Measurements from ENCODE around the gene MT1G. TPM values are rescaled to one million over a fixed set of nuclear protein-coding genes. Genes with fewer than 3 reads are reported as not detected.

Gene MT1G
- polyA plus RNA-seq, 1 donor from 2014 or later: not detected

DNA sequence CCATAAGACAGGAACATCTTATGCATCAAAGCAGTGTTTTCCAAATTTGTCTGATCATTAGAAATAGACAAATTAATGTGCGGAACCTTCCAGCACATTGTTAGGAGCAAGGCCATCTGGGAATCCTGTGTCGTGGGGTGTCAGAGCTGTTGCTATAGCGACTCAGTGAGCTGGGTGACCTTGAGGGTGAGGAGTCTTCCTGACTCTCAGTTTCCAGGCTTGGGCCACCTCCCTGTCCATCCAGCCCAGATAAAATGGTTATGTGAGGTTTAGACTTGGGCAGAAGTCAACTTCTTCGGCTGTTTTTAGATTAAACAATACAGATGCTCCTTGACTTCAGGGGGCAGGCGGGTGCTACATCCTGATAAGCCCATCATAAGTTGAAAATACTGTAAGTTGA, 35.0 kb upstream of the MT1G start:
- H3F3A ChIP-seq (ENCODE audit: insufficient read depth, low read length, poor library complexity, severe bottlenecking): no peaks in the 10 kb centered on the region
- no peaks in the 10 kb centered on the region for H3K9me3 ChIP-seq (ENCODE audit: low read length)
- no peak overlapping the region for H2AFZ ChIP-seq (ENCODE audit: low read depth, low read length)
- H3K27me3 ChIP-seq (ENCODE audit: insufficient read depth, low read depth, low read length): no peaks in the 10 kb centered on the region
- H3K4me2 ChIP-seq (ENCODE audit: low read length): no peak overlapping the region
- H4K20me1 ChIP-seq (ENCODE audit: insufficient read depth): no peaks in the 10 kb centered on the region
- no peaks in the 10 kb centered on the region for H3K79me2 ChIP-seq (replicated peaks; ENCODE audit: insufficient read depth, low read length)
- H3K9me2 ChIP-seq (ENCODE audit: insufficient read depth, low read length): no peaks in the 10 kb centered on the region
- no peak overlapping the region for H3K27ac ChIP-seq (ENCODE audit: low read length)
- H3K9ac ChIP-seq (ENCODE audit: low read length): no peak overlapping the region
- no peak for TF ChIP-seq TAF1 (IDR thresholded peaks at IDR 0.05; ENCODE audit: low read depth)
- no peak for TF ChIP-seq RAD21 (conservative IDR thresholded peaks at IDR 0.05)
- no peak for TF ChIP-seq POLR2AphosphoS5 (IDR thresholded peaks at IDR 0.05)
- TF ChIP-seq EZH2 (IDR thresholded peaks at IDR 0.05; ENCODE audit: borderline replicate concordance, insufficient read depth, low read length, poor library complexity, severe bottlenecking): no peak
- no peak for TF ChIP-seq SMC3 (conservative IDR thresholded peaks at IDR 0.05; ENCODE audit: poor library complexity)
- TF ChIP-seq, protein P1, sequence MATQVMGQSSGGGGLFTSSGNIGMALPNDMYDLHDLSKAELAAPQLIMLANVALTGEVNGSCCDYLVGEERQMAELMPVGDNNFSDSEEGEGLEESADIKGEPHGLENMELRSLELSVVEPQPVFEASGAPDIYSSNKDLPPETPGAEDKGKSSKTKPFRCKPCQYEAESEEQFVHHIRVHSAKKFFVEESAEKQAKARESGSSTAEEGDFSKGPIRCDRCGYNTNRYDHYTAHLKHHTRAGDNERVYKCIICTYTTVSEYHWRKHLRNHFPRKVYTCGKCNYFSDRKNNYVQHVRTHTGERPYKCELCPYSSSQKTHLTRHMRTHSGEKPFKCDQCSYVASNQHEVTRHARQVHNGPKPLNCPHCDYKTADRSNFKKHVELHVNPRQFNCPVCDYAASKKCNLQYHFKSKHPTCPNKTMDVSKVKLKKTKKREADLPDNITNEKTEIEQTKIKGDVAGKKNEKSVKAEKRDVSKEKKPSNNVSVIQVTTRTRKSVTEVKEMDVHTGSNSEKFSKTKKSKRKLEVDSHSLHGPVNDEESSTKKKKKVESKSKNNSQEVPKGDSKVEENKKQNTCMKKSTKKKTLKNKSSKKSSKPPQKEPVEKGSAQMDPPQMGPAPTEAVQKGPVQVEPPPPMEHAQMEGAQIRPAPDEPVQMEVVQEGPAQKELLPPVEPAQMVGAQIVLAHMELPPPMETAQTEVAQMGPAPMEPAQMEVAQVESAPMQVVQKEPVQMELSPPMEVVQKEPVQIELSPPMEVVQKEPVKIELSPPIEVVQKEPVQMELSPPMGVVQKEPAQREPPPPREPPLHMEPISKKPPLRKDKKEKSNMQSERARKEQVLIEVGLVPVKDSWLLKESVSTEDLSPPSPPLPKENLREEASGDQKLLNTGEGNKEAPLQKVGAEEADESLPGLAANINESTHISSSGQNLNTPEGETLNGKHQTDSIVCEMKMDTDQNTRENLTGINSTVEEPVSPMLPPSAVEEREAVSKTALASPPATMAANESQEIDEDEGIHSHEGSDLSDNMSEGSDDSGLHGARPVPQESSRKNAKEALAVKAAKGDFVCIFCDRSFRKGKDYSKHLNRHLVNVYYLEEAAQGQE (IDR thresholded peaks at IDR 0.05; ENCODE audit: borderline replicate concordance): no peak
- TF ChIP-seq EP300 (conservative IDR thresholded peaks at IDR 0.05; ENCODE audit: poor library complexity, severe bottlenecking): no peak
- TF ChIP-seq MXI1 (conservative IDR thresholded peaks at IDR 0.05; ENCODE audit: poor library complexity, severe bottlenecking): no peak
- no peaks in the 10 kb centered on the region for H3K36me3 ChIP-seq (ENCODE audit: insufficient read depth, low read length)
- no peak overlapping the region for H3K4me3 ChIP-seq (ENCODE audit: low read length)

DNA sequence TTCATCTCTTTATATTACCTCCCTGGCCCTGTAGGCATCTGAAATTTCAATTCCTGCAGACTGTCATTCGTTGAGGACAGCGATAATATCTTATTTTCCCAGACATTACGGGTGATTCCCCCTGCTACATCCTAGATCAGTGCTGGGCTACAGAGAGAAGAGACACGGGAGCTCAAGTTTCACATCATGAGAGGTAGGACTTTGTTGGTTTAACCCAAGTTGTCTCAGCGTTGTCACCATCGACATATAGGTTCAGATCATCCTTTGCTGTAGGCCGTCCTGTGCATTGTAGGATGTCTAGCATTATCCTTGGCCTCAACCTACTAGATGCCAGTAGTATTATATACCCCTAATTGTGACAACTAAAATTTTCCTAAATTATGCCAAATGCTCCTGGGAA, 33.7 kb upstream of the MT1G start:
- TF ChIP-seq POLR2AphosphoS5 (IDR thresholded peaks at IDR 0.05): no peak
- TF ChIP-seq, protein P1 (IDR thresholded peaks at IDR 0.05; ENCODE audit: borderline replicate concordance): no peak
- TF ChIP-seq EZH2 (IDR thresholded peaks at IDR 0.05; ENCODE audit: borderline replicate concordance, insufficient read depth, low read length, poor library complexity, severe bottlenecking): no peak
- TF ChIP-seq, protein P2, sequence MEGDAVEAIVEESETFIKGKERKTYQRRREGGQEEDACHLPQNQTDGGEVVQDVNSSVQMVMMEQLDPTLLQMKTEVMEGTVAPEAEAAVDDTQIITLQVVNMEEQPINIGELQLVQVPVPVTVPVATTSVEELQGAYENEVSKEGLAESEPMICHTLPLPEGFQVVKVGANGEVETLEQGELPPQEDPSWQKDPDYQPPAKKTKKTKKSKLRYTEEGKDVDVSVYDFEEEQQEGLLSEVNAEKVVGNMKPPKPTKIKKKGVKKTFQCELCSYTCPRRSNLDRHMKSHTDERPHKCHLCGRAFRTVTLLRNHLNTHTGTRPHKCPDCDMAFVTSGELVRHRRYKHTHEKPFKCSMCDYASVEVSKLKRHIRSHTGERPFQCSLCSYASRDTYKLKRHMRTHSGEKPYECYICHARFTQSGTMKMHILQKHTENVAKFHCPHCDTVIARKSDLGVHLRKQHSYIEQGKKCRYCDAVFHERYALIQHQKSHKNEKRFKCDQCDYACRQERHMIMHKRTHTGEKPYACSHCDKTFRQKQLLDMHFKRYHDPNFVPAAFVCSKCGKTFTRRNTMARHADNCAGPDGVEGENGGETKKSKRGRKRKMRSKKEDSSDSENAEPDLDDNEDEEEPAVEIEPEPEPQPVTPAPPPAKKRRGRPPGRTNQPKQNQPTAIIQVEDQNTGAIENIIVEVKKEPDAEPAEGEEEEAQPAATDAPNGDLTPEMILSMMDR (IDR thresholded peaks at IDR 0.05; ENCODE audit: poor library complexity, severe bottlenecking): no peak
- TF ChIP-seq MXI1 (conservative IDR thresholded peaks at IDR 0.05; ENCODE audit: poor library complexity, severe bottlenecking): no peak
- no peak for TF ChIP-seq SMC3 (conservative IDR thresholded peaks at IDR 0.05; ENCODE audit: poor library complexity)
- no peak for TF ChIP-seq EP300 (conservative IDR thresholded peaks at IDR 0.05; ENCODE audit: poor library complexity, severe bottlenecking)
- no peak for TF ChIP-seq RAD21 (conservative IDR thresholded peaks at IDR 0.05)
- no peak for TF ChIP-seq TAF1 (IDR thresholded peaks at IDR 0.05; ENCODE audit: low read depth)
- H3K36me3 ChIP-seq (ENCODE audit: insufficient read depth, low read length): no peaks in the 10 kb centered on the region
- H3K9me3 ChIP-seq (ENCODE audit: low read length): no peaks in the 10 kb centered on the region
- no peaks in the 10 kb centered on the region for H4K20me1 ChIP-seq (ENCODE audit: insufficient read depth)
- H3K9ac ChIP-seq (ENCODE audit: low read length): no peak overlapping the region
- H3K79me2 ChIP-seq (replicated peaks; ENCODE audit: insufficient read depth, low read length): no peaks in the 10 kb centered on the region
- no peak overlapping the region for H2AFZ ChIP-seq (ENCODE audit: low read depth, low read length)
- H3K4me3 ChIP-seq (ENCODE audit: low read length): no peak overlapping the region
- no peaks in the 10 kb centered on the region for H3K27me3 ChIP-seq (ENCODE audit: insufficient read depth, low read depth, low read length)
- no peaks in the 10 kb centered on the region for H3F3A ChIP-seq (ENCODE audit: insufficient read depth, low read length, poor library complexity, severe bottlenecking)
- no peak overlapping the region for H3K4me2 ChIP-seq (ENCODE audit: low read length)
- H3K27ac ChIP-seq (ENCODE audit: low read length): no peak overlapping the region
- no peaks in the 10 kb centered on the region for H3K9me2 ChIP-seq (ENCODE audit: insufficient read depth, low read length)
